ENCODE data around the gene DGUOK.
"Not testable (repeated sequence)": the region's sequence is repeated elsewhere in the genome, so short reads cannot be mapped to it uniquely, and the experiment has no call there.

The DGUOK gene

GRCh38 chr2:73922681-73923080 is 4.0 kb upstream of the DGUOK start:
- no peak for DNase-seq

DNA sequence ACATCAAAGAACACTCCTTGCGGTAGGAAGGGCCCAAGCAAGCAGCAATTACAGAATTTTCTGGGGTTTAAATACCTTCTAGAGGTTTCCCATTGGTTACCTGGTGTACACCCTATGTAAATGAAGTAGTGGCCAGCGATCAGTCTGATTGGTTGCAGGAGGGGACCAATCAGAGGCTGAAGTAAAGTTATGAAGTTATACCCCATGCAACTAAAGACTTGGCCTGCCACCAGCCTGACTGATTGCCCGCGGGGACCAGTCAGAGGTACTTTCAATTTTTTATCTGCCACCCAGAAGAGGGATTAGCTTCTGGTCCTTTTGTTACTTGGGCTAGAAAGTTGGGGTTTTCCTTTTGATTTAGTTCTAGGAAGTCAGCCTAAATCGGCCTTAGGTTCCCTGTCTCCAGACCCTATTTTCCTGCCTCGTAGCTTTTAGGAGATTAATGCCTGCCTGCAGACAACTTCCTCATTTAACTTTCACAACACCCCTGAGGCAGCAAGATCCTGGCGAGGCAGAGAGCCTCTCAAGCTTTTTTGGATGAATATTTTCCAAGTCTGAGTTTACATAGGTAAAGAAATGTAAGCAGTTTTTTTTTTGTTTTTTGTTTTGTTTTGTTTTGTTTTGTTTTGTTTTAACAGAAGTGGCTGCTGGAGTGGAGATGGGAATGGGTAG is 1.5 kb upstream of the DGUOK start:
- peak; percentile 88 for DNase-seq

DNA sequence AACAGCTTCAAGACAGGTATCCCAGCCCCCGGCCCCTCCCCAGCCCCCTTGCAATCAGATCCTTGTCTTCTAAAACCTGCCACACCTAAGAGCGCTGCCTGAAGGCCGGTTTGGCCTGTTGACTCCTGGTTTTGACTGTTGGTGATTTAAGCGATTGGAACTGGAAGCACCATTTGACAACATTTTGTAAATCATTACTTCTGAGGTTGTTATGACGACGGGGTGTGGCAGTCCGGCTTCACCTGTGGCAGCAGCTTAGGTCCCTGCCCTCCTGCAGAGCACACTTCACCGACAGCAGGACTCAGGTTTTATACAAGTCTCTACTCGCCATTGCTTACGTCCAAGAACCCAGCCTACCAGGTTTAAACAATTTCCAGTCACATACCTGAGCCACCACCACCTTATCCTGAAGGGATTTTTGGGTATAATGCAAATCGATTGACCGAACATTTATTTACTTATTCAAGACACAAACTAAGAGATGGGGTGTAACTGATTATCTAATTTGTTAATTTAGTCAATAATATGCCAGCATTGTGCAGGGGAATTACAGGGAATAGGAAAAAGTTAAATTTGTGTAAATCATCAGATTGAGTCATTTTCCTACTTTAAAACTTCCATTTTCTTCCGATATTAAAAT is 707 bp upstream of the DGUOK start:
- no peak for DNase-seq

DNA sequence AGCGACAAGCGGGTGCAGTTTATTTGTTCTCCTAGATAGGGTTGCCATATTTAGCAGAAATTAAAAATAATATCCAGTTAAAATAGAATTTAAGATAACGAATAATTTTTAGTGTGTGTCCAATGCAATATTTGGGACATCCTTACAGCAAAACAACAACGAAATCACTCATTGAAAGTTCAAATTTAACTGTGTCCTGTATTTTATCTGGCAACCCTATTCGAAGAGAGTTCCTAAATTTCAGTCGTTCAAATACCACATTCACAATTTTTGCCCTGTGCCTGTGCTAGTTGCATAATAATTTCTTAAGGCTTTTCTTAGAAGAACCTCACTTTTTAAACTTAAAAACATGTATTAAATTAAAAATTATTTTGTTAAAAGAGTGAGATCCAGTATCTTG is 664 bp downstream of the DGUOK start:
- no peak for DNase-seq

GRCh38 chr2:73928963-73929347 is 2.3 kb downstream of the DGUOK start:
- DNase-seq = no peak

DNA sequence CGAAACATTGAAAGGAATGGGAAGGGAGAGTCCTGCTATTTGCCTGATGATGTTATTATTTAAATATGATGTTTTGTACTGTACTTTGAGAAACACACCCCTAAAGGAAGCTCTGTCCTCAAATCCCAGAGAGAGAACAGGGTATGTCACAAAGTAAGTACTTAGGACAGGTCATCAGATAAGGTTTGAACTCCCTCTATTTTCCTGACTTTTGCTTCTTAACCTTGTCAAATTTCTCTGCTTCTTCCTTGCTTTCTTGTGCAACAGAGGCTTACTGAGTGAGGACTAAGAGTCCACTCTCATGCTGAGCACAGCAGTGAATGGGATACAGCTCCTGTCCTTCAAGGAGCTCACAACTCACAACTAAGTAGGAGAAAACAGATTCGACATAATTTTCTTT is 3.7 kb downstream of the DGUOK start:
- DNase-seq = no peak

GRCh38 chr2:73931531-73932500 is 5.1 kb downstream of the DGUOK start:
- DNase-seq = no peak

- no peak for DNase-seq
Observed at GRCh38 chr2:73933194-73933593, 6.5 kb downstream of the DGUOK start.

- no peak for DNase-seq
Observed at GRCh38 chr2:73935641-73936040, 9.0 kb downstream of the DGUOK start.

- DNase-seq = no peak
Observed at GRCh38 chr2:73937103-73937885, 10.6 kb downstream of the DGUOK start.

DNA sequence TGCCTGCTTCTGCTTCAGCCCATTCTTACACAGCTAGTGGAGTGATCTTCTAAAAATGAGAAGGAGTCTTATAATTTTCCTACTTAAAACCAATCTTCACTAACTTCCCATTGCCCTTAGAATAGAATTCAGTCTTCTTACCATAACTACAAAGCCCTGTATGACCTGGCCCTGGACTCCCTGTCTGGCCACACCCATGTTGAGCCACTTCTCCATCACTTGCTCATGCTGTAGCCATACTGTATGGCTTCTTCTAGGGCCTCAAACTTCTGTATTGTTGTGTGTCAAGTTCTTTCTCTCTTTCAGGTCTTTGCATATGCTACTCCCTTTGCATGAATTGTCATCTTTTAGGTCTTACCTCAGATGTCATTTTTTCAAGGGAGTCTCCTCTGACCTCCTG is 11.2 kb downstream of the DGUOK start:
- DNase-seq = no peak

GRCh38 chr2:73938718-73939352 is 12.2 kb downstream of the DGUOK start:
- DNase-seq = no peak

GRCh38 chr2:73939419-73939818 is 12.7 kb downstream of the DGUOK start:
- DNase-seq = peak; percentile 55

DNA sequence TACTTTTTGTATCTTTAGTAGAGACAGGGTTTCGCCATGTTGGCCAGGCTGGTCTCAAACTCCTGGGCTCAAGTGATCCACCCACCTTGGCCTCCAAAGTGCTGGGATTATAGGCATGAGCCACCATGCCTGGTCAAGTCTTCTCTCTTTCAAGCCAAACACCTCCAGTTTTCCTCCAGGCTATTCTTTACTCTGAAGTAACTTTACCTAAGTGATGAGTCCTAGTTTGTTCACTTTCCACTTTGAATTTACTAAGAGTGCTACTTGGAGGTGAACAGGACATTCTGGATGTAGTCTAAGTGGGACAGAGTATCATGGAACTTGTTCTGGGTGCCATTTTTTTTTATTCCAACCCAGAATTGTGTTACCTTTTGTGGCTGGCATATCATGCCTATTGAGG is 13.4 kb downstream of the DGUOK start:
- DNase-seq = not testable (repeated sequence)

DNA sequence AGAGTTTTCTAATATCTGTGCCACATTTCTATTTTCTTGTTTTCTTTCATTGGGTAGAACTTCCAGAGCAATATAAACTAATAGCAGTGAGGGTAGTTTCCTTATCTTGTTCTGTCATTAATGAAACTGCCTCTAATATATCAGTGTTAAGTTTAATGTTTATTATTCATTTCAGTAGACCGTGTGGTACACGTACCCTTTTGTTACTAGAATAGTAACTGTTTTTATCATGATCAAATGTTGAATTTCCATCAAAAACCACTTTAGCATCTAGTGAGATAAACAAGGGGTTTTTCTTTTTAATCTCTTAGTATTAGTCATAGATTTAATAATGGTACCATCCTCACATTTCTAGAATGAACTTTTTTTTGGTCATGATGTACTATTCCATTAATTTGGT is 16.0 kb downstream of the DGUOK start:
- DNase-seq = no peak

GRCh38 chr2:73944714-73945113 is 18.0 kb downstream of the DGUOK start:
- DNase-seq = no peak

GRCh38 chr2:73946215-73946614 is 19.5 kb downstream of the DGUOK start:
- DNase-seq = no peak

GRCh38 chr2:73946666-73947065 is 20.0 kb downstream of the DGUOK start:
- DNase-seq = no peak

DNA sequence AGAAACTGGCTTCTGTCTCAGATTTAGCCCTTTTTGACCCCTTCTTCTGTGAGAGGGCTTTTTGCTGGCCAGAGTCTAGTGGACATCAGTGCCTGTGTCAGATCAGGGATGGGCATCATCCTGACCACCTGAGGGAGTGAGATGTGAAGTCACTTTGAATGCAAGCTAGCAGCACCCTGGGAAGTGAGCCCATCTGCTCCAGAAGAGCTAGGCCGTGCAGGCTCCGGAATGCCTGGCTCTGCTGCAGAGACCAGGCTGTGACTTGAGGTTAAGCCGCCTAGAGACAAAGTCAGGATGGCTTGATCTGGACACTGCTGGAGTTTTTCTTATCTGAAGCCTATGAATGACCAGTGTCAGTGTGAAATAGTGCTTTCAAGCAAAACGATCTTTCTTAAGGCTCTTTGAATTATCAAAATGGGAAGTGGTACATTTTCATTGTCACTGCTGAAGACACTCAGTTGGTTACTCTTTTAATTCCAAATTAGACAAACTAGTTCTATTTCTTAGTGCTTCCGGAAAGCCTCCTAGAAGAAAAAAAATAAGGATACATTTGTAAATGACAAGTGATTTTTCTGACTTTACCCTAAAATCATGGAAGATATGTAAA is 20.8 kb downstream of the DGUOK start:
- peak; percentile 36 for DNase-seq

DNA sequence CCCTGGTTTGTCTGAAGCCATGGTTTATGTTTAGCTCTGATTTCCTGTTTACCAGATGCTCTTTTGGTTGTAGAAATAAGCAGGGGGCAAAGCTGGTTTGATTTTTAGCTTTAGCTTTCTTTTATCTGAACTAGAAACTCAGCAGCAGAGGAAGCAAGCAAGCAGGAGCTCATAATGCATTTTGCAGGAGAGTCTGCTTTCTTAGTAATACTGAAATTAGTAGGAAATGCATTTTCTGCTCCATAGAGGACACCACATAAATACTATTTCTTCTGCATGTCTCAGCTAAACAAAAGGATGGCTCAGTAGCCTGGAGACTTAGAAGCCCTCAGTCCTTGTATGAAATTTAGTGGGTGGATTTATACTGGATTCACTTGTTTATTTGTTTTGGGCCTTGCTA is 23.1 kb downstream of the DGUOK start:
- no peak for DNase-seq

GRCh38 chr2:73952499-73953446 is 26.1 kb downstream of the DGUOK start:
- peak; percentile 91 for DNase-seq

Measured in MV-4-11 (cell line).